GM12878 (cell line): ENCODE results near the gene AXIN1. TPM values are rescaled to one million over a fixed set of nuclear protein-coding genes. Genes with fewer than 3 reads are reported as not detected.

Experiments used
- ATAC-seq: fragments of 200-7000 bp; cut with Tn5 transposase; 3 replicates; pipeline ENCODE4 v1.9.1; 2020; ENCODE audit warnings: mild to moderate bottlenecking, moderate library complexity
- BruUV-seq: library from RNA; stranded (reverse); fragments of 400-500 nt; replicated peaks from 2 replicates; lab custom pipeline; 2021; lab: Mats Ljungman, UMichigan
- CTCF ChIA-PET: fragments of 300-600 bp; sonication (Branson Sonifier 250); formaldehyde crosslinking; extraction: SDS; loops from one replicate; lab custom pipeline; 2021; ENCODE audit warnings: inconsistent platforms; lab: Yijun Ruan, JAX
- POLR2A ChIA-PET: fragments of 350-600 bp; formaldehyde crosslinking; extraction: SDS; loops from one replicate; lab custom pipeline; 2021; ENCODE audit warnings: inconsistent platforms; lab: Charles Lee
- RAD21 ChIA-PET: fragments of 300-600 bp; sonication (Branson Sonifier 250); formaldehyde crosslinking; loops from one replicate; lab custom pipeline; 2023; ENCODE audit warnings: antibody characterized with exemption; ENCODE audit not compliant: unreplicated experiment; lab: Charles Lee
- SMC1A ChIA-PET: fragments of 300-600 bp; sonication (Branson Sonifier 250); formaldehyde crosslinking; loops from one replicate; lab custom pipeline; 2023; ENCODE audit not compliant: unreplicated experiment, uncharacterized antibody; lab: Charles Lee
- DNase-seq: peaks from one replicate; pipeline ENCODE4 v3.0.0-alpha.2; 2011; ENCODE audit warnings: low read depth, low spot score
- FAIRE-seq: peaks from 3 replicates; lab custom pipeline; 2011; peaks lifted over from hg19 to GRCh38; lab: Jason Lieb, UNC
- H2AFZ ChIP-seq: 2 replicates; pipeline ENCODE4 v1.6.0; 2011; ENCODE audit warnings: low read depth, low read length, control low read depth; ENCODE audit not compliant: control insufficient read depth
- H3K27ac ChIP-seq: 2 replicates; pipeline ENCODE4 v1.5.1; 2011; ENCODE audit warnings: control low read depth; ENCODE audit not compliant: control insufficient read depth, insufficient read depth
- H3K27me3 ChIP-seq, 2 experiments: replicated peaks in 1 of 2; 2 replicates each; pipeline versions ENCODE4 v1.6.0 to v1.6.1; 2011; ENCODE audit warnings: low read length in 1 of 2; ENCODE audit not compliant: control insufficient read depth in 2 of 2, insufficient read depth in 2 of 2
- H3K36me3 ChIP-seq, 2 experiments: 2 replicates each; pipeline ENCODE4 v1.5.1; 2011; ENCODE audit warnings: low read length in 1 of 2; ENCODE audit not compliant: control insufficient read depth in 2 of 2, insufficient read depth in 2 of 2
- H3K4me1 ChIP-seq: 2 replicates; pipeline ENCODE4 v1.6.1; 2011; ENCODE audit warnings: mild to moderate bottlenecking, low read length, moderate library complexity, mixed read lengths; ENCODE audit not compliant: control insufficient read depth, insufficient read depth
- H3K4me2 ChIP-seq: 2 replicates; pipeline ENCODE4 v1.6.0; 2011; ENCODE audit warnings: control low read depth; ENCODE audit not compliant: control insufficient read depth, insufficient read depth
- H3K4me3 ChIP-seq: fragments of 200-600 bp; sonication (generic); 2 replicates; pipeline ENCODE4 v1.5.1; 2016
- H3K79me2 ChIP-seq: 2 replicates; pipeline ENCODE4 v1.6.0; 2011; ENCODE audit warnings: low read length; ENCODE audit not compliant: control insufficient read depth, insufficient read depth
- H3K9ac ChIP-seq: 2 replicates; pipeline ENCODE4 v1.8.0; 2011; ENCODE audit warnings: low read length, control low read depth, mixed read lengths; ENCODE audit not compliant: control insufficient read depth, insufficient read depth
- H3K9me3 ChIP-seq: replicated peaks from 3 replicates; pipeline ENCODE4 v1.5.1; 2011; ENCODE audit warnings: mild to moderate bottlenecking, low read length; ENCODE audit not compliant: control insufficient read depth, insufficient read depth
- H4K20me1 ChIP-seq: 2 replicates; pipeline ENCODE4 v1.6.0; 2011; ENCODE audit not compliant: control insufficient read depth, insufficient read depth
- CEBPZ ChIP-seq: fragments of 150-350 bp; IDR thresholded peaks from 2 replicates; pipeline ENCODE4 v1.6.1; 2016; ENCODE audit warnings: low read depth, low read length
- IKZF2 ChIP-seq, 2 experiments: fragments of 450-650 bp; IDR thresholded peaks; 2 replicates each; pipeline ENCODE4 v1.6.1; 2017; ENCODE audit warnings: mild to moderate bottlenecking in 2 of 2, moderate library complexity in 2 of 2
- KDM1A ChIP-seq: fragments of 200-600 bp; sonication (generic); IDR thresholded peaks from 2 replicates; pipeline ENCODE4 v1.6.1; 2016; ENCODE audit warnings: borderline replicate concordance
- MTA3 ChIP-seq: IDR thresholded peaks from 2 replicates; pipeline ENCODE4 v1.6.1; 2012; ENCODE audit warnings: low read length, inconsistent platforms, borderline replicate concordance
- PRDM15 ChIP-seq: fragments of 450-650 bp; formaldehyde crosslinking; IDR thresholded peaks from 2 replicates; pipeline ENCODE4 v1.4.0; 2020; ENCODE audit warnings: mild to moderate bottlenecking, moderate library complexity
- RCOR1 ChIP-seq: conservative IDR thresholded peaks from 2 replicates; pipeline ENCODE4 v1.6.1; 2012; ENCODE audit warnings: low read depth, low read length, improper control_type of control experiment
- SMARCA5 ChIP-seq: fragments of 450-650 bp; IDR thresholded peaks from 2 replicates; pipeline ENCODE4 v1.6.1; 2017; ENCODE audit warnings: mild to moderate bottlenecking
- SRF ChIP-seq, 2 experiments: IDR thresholded peaks; 2 replicates each; pipeline ENCODE4 v1.6.1; 2011; ENCODE audit warnings: low read depth in 2 of 2, low read length in 2 of 2, mild to moderate bottlenecking in 1 of 2, moderate library complexity in 1 of 2
- SUPT20H ChIP-seq: IDR thresholded peaks from 2 replicates; pipeline ENCODE4 v1.6.1; 2011; ENCODE audit warnings: low read depth, mild to moderate bottlenecking, low read length, moderate library complexity, borderline replicate concordance; ENCODE audit not compliant: control insufficient read depth
- ZNF217 ChIP-seq: fragments of 450-650 bp; IDR thresholded peaks from 2 replicates; pipeline ENCODE4 v1.6.1; 2017; ENCODE audit warnings: antibody characterized with exemption, mild to moderate bottlenecking
- WGBS: methylation state at CpG from one replicate; pipeline ENCODE4 v1.1.6; 2016; ENCODE audit warnings: low lambda C conversion rate; ENCODE audit not compliant: insufficient replicate concordance, insufficient coverage; ENCODE audit errors: missing lambda C conversion rate; 5-methylcytosine and 5-hydroxymethylcytosine counted together
- in situ Hi-C: fragments of 300-500 bp; cut with MboI; formaldehyde crosslinking; loops from 9 replicates; pipeline ENCODE4 v1.14.3; 2018; ENCODE audit warnings: mixed read lengths
- intact Hi-C: fragments of 100-400 bp; cut with micrococcal nuclease; formaldehyde crosslinking; loops from one replicate; pipeline ENCODE4 v1.14.2; 2022; ENCODE audit not compliant: unreplicated experiment
- polyA plus RNA-seq, 11 experiments: library from polyadenylated mRNA; depleted of rRNA in 4 of 11; unstranded in 6 of 11; stranded (reverse) in 5 of 11; fragments of >200 nt; fragmentation: Nextera tagmentation in 4 of 11; fragmentation: Illumina TruSeq in 1 of 11; extraction: Ambion mirVana in 4 of 11; extraction: Trizol in 1 of 11; gene quantifications; 1 replicate in 1 of 11; 2 replicates in 10 of 11; pipeline versions ENCODE4 v1.2.1 to v1.2.3, GENCODE V29; 2011 to 2016; ENCODE audit warnings: inconsistent platforms in 2 of 11, missing spikeins in 2 of 11, low read depth in 1 of 11
- total RNA-seq, 4 experiments: library from RNA; depleted of rRNA in 3 of 4; stranded (reverse); fragments of >200 nt in 3 of 4; fragmentation: Illumina TruSeq in 1 of 4; extraction: Trizol in 1 of 4; gene quantifications; 2 replicates each; pipeline versions ENCODE4 v1.2.1 to v1.2.3, GENCODE V29; 2013 to 2021
- TF ChIP-seq, protein P1 (sequence below): fragments of 450-650 bp; conservative IDR thresholded peaks from 2 replicates; pipeline ENCODE4 v1.6.1; 2017; ENCODE audit warnings: mild to moderate bottlenecking, moderate library complexity

Gene AXIN1
- total and polyA plus RNA-seq, 10 of the 15 experiments (the other 5 are each of a cell fraction or from before 2014, with no cell fraction given): 0.26 to 27.1 (median 7.7) TPM

DNA sequence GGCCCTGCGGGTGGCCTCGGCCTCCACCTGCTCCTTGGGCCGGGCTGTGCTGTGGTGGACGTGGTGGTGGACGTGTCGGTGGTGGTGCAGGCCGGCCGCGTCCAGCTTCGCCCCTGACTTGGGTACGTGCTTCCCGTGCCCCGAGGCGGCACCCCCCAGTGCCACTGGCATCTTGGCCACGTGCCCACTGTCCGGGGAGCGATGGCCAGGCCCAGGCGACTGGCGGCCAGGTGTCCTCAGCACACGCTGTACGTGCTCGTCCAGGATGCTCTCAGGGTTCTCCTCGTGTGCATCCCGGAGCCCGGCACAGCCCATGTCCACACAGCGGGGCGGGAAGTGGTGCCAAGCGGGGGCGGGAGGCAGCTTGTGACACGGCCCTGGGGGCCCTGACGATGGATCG lies 54.7 kb downstream of the AXIN1 start (continued):
- TF ChIP-seq CEBPZ: no peak
- no peak for TF ChIP-seq IKZF2 (IDR thresholded peaks at IDR 0.05)
- no peak for TF ChIP-seq RCOR1

GRCh38 chr16:296806-297510 lies 55.6 kb downstream of the AXIN1 start:
- ATAC-seq: no peak
- CTCF ChIA-PET: no interaction called here
- Histone ChIP-seq H4K20me1 (no peaks in the 10 kb centered on the region), H3K27ac (no peak overlapping the region), H3K4me3 (no peak overlapping the region), H2AFZ (no peak overlapping the region), H3K4me2 (no peak overlapping the region), H3K36me3 (no peaks in the 10 kb centered on the region; a peak in 3 of 4 replicates), H3K9ac (no peak overlapping the region), H3K79me2 (no peaks in the 10 kb centered on the region), H3K27me3 (no peaks in the 10 kb centered on the region), H3K9me3 (no peaks in the 10 kb centered on the region), H3K4me1 (no peaks in the 10 kb centered on the region)
- WGBS: 89% methylated on average over 27 of the region's 37 CpGs
- BruUV-seq: no TSS peak
- RAD21 ChIA-PET: no interaction called here
- intact Hi-C loops (no loop called here), in situ Hi-C loops (no loop called here)
- no peak for FAIRE-seq
- no peak for DNase-seq
- POLR2A ChIA-PET: interaction anchor here (0.5 kb wide), 1 partner anchor 196 kb away, joined by 10 read pairs; no protein-coding TSS in a partner anchor
- SMC1A ChIA-PET: no interaction called here
- TF ChIP-seq KDM1A (no peak), ZNF217 (no peak), SMARCA5 (no peak), SRF (IDR thresholded peaks at IDR 0.05; ENCODE audit: low read depth in 2 of 2, low read length in 2 of 2) (no peak), PRDM15 (CRISPR knock-in tag) (no peak), MTA3 (no peak), SUPT20H (no peak)
- TF ChIP-seq, protein P1, sequence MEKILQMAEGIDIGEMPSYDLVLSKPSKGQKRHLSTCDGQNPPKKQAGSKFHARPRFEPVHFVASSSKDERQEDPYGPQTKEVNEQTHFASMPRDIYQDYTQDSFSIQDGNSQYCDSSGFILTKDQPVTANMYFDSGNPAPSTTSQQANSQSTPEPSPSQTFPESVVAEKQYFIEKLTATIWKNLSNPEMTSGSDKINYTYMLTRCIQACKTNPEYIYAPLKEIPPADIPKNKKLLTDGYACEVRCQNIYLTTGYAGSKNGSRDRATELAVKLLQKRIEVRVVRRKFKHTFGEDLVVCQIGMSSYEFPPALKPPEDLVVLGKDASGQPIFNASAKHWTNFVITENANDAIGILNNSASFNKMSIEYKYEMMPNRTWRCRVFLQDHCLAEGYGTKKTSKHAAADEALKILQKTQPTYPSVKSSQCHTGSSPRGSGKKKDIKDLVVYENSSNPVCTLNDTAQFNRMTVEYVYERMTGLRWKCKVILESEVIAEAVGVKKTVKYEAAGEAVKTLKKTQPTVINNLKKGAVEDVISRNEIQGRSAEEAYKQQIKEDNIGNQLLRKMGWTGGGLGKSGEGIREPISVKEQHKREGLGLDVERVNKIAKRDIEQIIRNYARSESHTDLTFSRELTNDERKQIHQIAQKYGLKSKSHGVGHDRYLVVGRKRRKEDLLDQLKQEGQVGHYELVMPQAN: no peak
